DND-41 (cell line): ENCODE results near the gene TAF11L7.
"Not testable (repeated sequence)": the region's sequence is repeated elsewhere in the genome, so short reads cannot be mapped to it uniquely, and the experiment has no call there.

Experiments used
- CTCF ChIP-seq: IDR thresholded peaks from 2 replicates; pipeline ENCODE4 v1.5.1; 2012; ENCODE audit warnings: borderline replicate concordance, low read length, moderate library complexity, mild to moderate bottlenecking; ENCODE audit not compliant: poor library complexity, severe bottlenecking; ENCODE audit errors: extremely low read depth
- EZH2 ChIP-seq: IDR thresholded peaks from 3 replicates; pipeline ENCODE4 v1.6.1; 2012; ENCODE audit warnings: borderline replicate concordance, low read depth, mild to moderate bottlenecking, moderate library complexity, low read length, inconsistent platforms; ENCODE audit not compliant: severe bottlenecking

GRCh38 chr5:17631788-17632187 lies 46.2 kb upstream of the TAF11L7 start, which contains the start of gene TAF11L13:
- not testable (repeated sequence) for TF ChIP-seq CTCF, EZH2
